GM21528 (cell line): ENCODE measurements around the gene RASL11B.

Source experiments
- ATAC-seq: cut with Tn5 transposase; IDR thresholded peaks from one replicate; pipeline ENCODE4 v1.9.1; 2021; ENCODE audit warnings: mild to moderate bottlenecking, moderate library complexity; ENCODE audit not compliant: unreplicated experiment, low FRiP score

The RASL11B gene

DNA sequence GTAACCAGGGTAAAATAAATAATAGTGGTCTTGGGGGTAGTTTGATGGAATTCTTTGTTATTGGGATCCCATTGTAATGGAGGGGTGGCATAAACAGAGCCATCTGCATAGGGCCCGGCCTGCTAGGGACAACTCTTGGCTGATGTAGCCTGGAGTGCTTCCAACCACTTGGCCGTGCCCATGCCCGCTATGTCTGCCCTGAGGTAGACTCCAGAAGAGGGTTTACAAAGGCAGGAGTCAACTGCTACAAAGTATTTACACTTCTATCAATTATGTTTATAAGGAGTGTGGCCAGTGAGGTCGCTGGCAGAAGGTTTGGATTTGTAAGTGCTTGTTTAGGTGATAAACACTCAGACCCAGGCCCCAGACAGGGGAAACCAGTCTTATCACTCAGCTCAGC is 8.1 kb downstream of the RASL11B start:
- ATAC-seq: no peak

DNA sequence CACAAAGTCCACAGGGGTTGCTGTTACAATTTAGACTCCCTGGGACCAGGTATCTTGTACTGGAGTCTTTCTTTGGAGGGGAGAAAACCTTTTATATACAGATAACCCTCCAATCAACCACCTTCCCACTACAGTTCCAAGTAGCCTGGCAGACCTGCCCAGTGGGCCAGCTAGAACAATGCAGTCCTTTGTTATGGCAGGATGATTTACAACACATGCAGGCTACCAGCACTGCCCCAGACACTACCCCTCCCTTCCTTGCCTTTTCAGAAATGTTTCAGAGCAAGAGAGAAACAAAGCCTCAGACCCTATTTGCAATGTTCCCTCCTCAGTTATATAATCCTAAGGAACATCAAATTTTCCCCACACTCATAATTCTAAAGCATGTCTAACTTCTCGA is 11.1 kb downstream of the RASL11B start:
- no peak for ATAC-seq

DNA sequence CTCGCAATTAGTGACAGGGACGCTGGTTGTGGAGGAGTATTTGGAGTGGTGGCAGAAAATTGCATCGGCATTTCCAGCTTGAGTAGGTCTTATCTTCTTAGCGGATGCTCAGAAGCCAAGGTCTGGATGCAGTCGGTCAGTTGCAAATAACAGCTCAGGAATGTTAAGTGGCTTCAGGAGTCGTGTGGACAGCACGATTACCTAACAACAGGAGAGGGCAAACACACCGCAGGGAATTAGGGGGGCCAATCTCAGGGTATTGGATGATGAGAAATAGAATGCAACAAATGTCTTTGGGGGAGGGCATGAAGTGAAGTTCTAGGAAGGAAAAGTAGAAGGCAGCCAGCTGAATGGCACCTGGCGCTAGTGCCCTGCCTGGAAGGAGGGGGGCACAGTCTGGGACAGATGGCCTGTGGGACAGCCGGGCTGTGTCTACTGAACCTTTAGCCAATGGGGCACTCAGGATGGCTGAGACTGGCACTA is 11.8 kb downstream of the RASL11B start:
- ATAC-seq: no peak

DNA sequence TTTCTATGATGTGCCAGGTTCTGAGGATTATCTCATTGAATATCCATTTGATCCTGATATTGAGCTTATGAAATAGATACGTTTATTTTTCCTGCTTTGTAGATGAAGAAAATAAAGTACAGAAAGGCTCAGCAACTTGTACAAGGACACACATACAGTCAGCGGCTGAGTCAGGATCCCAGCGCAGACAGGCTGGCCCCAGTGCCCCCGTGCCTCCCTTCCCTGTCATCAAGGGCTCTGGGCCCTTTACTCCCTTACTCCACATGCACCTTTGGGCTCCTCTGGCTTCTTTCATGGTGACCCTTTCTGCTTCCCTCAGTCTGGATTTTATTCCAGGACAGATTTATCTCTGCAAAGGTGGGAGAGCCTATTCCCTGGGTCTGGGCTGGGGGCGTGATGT is 12.8 kb downstream of the RASL11B start:
- ATAC-seq: no peak

DNA sequence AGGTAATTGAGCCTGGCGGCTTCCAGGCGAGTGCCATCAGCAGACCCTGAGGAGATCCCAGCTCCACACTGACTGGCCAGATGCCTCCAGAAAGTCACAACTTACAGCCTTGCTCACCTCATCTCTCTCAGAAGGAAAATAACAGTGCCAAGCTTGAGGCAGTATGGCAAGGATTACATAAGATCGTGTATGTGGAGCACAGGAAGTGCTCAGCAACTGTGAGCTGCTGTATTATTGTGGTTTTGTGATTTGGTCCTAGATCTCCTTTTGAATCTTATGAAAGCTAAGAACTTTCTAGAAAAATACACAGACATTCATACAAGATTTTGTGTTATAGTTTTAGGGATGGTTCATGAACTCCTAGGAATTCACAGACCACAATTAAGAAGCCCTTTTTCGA is 14.0 kb downstream of the RASL11B start:
- ATAC-seq: no peak

DNA sequence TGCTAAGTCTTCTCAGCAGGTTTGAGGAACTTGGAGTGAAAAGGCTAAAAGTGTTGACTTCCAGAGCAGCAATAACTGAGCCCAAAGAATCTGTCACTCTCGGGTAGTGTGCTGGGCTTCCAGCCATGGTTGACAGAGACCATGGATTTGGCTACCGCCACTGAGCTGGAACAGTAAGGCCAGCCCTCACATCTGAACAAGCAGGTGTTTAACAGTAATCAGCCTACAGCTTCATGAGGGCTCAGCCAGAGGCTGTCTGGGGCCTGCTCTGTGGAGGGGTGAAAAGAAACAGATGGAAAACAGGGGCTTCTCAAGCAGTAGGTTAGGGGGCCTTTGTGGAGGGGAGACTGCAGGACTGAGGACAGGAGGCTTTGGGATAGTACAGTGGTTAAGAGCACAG is 14.9 kb downstream of the RASL11B start:
- ATAC-seq: no peak

DNA sequence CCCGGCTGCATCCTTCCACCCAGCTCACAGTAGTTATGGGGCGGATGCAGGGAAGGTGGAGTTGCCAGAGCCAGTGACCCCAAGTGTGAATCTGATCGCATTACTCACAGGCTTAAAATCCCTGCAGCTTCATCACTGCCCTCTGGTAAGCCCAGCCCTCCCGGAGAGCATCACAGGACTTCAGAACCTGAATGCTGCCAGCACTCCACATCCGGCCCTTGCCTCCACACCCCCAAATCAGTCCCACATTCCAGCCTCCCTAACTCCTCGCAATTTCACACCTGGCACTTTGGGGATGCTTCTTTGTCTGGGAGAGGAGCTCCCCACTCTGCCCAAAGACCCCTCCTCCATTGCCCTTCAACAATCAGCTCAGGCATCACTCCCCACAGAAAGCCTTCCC is 15.6 kb downstream of the RASL11B start:
- ATAC-seq: no peak

DNA sequence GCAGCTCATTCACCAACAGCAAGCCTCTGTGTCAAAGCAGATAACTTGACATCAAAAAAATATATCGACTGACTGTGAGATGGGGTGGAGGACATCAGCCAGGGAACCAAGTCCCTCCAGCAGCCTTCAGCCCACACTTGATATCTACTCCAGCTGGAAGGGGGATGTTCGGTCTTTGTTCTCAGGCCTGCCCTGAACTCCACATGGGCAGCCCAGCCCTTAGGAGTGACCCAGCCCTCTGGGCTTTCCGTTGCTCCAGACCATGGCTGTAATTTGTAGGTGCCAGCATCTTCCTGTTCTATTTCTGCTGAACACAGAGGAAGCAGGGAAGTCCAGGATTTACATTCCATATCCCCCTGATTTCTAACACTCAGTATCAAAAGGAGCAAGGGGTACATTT is 17.4 kb downstream of the RASL11B start:
- no peak for ATAC-seq

DNA sequence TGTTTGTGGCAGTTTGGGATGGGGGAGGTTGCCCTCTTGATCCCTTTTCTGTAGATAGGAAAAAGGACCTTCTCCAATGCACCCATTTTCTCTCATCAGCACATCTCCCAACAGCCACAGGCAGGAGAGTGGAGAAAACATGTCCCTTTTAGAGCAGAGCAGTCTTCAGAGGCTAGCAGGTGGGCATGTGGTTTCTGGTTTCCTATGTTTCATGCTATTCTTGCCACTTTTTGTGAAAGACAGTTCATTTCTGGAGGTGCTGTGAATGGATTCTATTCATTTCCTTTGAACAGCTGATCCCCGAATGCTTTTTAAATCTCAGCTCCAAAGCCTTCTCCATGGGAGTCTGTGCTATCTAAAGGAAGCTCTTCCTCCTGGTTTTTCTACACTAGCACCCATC is 18.9 kb downstream of the RASL11B start:
- no peak for ATAC-seq

DNA sequence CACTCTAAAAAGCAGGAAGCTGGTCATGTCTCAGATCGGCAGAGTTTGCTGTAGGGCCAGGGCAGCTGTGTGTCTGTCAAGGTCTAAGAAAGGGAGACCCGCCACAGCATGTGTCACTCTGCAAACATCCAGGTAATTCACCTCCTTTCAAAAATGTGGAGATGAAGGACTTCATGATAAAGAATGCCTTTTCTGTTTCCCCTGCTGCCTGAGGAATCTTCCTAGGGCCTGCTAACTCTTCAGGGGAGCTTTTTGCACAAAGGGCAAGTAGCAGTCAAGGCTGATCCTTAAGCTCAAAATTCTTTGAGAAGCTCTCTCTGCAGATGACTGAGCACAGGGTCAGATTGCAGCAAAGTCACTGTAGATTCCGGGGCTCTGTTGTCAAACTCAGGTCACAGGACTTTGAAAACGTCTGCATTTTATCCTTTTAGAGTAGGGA is 21.1 kb downstream of the RASL11B start:
- ATAC-seq: no peak

DNA sequence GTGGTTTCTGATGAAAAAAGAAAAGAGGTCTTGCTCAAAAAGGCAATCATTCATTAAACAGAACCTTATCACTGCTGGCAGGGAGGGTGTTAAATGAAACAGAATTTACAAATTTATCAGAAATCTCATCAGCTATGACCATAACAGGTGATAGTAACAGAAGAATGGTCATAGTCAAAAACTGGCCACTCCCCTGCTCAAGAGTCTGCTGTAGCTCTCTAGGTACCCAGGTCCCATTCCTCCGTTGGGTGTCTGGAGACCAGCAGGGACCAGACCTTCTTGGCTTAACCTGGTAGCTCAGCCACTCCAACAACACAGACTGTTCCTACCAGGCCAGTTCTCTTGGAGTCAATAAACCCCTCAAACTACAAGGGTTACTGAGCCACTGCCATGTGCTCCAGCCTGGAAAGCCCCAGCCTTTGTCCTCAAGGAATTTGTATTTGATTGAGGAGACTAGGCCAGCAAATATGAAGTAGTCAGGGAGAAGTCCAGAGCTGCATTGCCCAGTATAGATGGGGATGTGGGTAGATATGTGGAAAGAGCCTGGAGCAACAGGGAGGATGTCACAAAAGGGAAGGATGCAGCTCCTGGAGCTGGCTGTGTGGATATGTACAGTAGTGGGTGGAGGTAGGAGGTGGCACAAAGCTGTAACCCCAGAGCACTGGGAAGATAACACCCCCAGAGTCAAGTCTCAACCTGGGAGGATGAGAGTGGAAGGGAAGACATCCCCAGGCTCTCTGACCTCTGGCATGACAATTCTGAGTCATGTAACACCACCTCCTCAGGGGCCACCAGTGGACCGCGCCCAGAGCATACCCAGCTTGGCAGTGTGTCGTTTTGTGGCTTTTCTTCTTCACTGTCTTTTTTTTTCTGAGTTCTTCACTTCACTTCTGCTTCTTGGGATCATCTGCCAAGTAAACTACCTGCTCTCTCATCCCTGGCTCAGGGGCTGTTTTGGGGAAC is 21.9 kb downstream of the RASL11B start:
- ATAC-seq: no peak

DNA sequence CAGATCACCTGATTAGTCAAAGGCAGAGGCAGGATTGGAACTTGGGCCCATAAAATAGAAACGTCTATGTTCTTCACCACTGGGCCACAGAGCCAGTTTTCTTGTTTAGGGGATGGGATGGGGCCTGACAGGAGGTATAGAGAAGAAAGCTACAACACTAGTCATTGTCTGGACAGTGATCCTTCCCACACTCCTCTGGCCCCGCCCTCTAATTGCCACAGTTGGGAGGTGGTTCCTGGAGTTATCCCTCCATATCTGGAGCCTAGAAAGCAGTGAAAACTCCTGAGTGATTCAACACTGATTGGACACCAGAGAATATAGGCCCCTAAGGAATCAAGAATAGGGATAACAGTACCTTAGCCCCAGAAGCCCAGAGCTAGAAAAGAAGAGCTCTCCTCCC is 22.9 kb downstream of the RASL11B start:
- no peak for ATAC-seq

DNA sequence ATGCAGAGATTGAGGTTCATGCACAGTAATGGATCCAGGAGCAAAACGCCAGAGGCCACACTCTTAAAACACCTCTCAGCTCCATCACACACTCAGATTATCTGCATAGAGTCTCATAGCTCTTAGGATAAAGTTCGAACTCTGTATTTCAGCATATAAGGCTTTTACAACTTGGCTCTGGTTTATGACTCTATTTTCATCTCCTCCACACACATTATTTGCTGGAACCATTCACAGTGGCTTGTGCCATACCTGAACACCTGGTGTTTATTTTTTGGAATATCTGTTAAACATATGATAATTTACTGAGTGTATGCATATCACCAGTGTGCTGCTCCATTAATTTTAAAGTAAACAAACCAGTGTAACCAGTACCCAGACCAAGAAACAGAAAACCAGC is 27.2 kb downstream of the RASL11B start:
- no peak for ATAC-seq

DNA sequence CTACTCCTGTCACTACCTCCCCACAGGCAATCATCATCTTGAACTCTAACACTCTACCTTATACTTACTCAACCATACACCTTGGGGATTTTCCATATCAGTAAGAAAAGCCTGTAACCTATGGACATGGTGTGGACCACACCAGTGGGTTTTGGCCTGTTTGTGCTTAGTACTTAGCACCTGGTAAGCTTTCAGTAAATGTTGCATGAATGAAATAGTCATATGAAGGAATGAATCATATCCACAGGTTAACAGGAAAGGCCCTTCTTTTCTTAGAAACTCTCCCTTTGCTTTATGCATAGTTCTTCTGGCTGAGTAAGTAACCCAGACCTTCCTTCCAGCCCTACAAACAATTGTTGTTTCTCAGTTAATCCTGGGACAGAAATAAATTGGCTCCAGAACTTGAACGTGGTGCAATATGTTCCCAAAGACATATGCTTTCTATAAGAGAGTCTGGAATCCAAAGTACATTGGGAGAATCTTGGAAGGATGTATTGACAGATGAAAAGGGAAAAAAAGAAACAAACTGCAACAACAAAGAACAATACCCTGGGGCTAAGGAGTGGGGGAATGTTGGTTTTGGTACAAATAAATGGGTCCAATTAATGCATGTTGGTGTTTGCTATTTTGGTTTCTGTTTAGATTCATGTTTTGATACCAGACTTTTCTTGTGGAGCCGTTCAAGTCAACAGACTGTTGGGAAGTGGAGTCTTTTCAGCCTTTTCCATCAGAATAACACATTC is 27.8 kb downstream of the RASL11B start:
- no peak for ATAC-seq

DNA sequence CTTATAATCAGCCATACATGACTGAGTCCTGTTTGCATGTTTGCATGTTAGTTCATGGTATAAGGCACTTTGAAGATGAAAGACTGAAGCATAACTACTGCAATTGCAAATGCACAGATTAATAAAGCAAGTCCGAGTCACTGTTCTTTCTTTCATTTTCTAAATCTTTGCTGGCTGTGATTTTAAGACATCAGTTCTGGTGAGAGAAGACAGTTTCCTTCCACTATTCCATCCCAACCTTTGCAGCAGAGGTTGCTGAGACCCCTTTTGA is 28.3 kb downstream of the RASL11B start:
- no peak for ATAC-seq

DNA sequence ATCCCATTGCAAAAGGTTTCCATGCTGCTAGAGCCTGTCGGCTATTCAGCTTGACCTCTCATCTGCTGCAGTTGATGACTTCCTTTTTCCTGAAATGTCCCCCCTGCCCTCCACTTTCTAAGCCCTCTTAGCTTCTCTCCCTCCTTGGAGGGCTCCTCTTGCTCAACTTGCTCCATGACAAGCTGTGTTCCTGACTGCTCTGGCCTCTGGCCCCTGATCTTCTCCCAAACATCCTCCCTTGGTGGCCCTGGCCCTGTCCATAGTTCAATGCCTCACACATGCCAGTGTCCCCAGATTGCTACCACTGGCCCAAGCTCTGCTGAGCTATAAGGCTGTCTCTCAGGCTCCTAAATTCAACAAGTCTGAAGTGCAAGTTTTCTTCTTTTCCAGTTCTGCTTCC is 29.6 kb downstream of the RASL11B start:
- no peak for ATAC-seq

DNA sequence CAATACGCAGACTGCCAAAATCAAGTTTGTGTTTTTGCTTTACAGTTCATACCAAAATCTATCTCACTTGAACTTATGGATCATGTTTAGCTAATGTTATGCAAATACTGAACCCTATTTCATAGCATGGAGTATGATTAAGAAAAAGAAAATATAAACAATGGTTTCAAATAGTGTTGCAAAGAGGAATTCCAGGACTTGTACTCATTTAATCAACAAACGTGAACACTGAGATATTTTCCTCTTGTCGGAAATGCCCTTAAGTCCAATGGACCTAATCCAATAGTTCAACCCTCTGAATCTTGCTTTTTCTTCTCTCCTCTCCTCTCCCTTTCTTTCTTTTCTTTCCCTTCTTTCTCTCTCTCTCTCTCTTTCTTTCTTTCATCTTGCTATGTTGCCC is 30.8 kb downstream of the RASL11B start:
- ATAC-seq: no peak

DNA sequence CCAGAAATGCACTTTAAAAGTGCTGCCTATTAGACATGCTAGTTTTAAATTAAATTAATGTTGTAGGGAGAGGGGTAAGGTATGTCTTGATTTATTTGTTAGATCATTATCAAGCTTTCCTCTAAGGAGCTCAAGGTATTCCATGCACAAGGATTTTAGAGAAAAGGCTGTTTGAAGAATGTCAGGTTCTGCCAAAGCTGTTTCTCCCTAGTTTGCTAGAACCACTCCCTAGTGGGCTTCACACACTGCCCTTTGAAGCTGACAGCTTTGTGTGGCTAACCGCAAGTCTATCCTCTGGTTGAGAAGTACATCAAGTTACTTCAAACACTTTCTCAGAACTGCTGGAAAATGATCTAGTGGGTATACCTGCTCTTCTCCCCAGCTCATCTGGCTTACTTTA is 32.3 kb downstream of the RASL11B start:
- no peak for ATAC-seq

DNA sequence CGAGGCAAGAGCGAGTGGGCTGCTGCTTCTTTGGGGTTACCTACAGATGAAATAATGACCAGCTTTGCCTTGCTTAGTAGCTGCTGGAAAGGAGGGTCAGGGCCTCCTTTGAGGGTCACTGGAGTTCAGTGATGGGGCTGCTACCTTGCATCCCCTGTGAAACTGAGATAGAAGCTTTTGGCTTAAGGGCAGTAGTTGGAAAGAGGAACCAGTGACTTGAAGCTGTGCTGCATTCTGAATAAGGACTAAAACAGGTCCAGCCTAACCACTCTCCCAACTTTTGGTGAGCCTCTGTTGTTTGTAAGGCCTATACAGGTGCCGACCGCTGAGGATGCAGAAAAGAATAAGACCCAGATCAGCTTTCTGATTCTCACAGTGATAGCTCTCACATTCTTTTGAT is 41.2 kb downstream of the RASL11B start:
- ATAC-seq: no peak

DNA sequence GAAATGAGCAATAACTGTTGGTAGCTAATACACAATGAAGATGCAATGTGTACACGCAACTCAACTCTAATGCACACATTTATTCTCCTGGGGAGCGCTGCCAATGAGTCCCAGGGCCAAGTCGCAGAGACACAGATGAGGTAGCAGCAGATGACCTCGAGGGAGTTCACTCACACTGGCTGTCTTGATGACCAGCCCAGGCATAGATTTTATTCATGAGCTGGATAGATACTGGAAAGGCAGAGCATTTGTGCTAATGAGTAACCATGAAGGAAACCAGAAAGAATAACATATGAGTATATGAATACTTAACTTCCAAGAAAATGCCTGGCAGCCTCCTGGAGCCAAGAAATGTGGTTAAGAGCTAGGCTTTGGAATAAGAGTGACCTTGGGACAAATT is 42.3 kb downstream of the RASL11B start:
- no peak for ATAC-seq

DNA sequence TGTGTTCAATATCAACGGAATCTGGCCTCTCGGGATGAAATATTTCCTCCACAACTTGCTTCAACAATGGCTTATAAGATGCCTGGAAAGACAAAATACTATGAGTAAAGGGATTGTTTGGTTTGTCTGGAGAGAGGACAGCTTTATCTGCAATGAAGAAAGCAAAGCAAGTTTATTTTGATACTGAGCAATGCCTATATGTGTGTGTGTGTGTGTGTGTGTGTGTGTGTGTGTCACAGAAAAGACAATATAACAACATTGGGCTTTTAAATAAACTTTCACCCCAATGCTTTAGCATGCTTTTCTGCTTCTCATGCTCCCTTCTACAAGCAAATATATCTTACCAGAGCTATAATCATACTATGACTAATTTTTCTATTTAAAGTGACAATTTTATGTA is 45.4 kb downstream of the RASL11B start:
- no peak for ATAC-seq

DNA sequence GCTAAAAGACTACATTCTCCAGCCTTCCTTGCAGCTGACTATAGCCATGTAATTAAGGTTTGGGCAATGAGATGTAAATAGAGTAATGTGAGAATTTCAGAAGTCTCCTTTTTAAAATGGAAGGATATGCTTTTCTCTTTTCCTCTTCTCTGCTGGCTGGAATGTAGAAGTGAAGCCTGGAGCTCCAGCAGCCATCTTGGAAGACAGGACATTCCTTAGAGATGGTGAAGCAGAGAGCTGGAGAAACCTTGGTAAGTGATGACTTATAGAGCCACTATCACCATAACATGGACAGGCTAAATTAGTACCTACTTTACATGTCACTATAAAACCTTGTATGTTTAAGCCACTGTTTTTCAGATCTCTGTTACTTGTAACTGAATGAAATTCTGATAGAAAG is 48.0 kb downstream of the RASL11B start:
- no peak for ATAC-seq
